Cardiac fibroblast (primary cell): ENCODE results near the gene FBXO5.
"Not testable (repeated sequence)": the region's sequence is repeated elsewhere in the genome, so short reads cannot be mapped to it uniquely, and the experiment has no call there.

Experiments
- DNase-seq, 2 donors: peaks; one replicate each; pipeline versions ENCODE4 v3.0.0 to v3.0.0-alpha.2; 2010; ENCODE audit warnings: low read depth in 2 of 2
- H3K4me3 ChIP-seq, 2 donors: replicated peaks in 1 of 2; 1 replicate in 1 of 2; 2 replicates in 1 of 2; pipeline ENCODE4 v1.5.1; 2011; ENCODE audit warnings: low read depth in 2 of 2, low read length in 2 of 2, mild to moderate bottlenecking in 2 of 2, moderate library complexity in 1 of 2
- TF ChIP-seq, protein P1 (sequence below): IDR thresholded peaks from one replicate; pipeline ENCODE4 v1.5.1; 2011; ENCODE audit warnings: low read depth, mild to moderate bottlenecking, low read length, inconsistent platforms

Gene FBXO5

DNA sequence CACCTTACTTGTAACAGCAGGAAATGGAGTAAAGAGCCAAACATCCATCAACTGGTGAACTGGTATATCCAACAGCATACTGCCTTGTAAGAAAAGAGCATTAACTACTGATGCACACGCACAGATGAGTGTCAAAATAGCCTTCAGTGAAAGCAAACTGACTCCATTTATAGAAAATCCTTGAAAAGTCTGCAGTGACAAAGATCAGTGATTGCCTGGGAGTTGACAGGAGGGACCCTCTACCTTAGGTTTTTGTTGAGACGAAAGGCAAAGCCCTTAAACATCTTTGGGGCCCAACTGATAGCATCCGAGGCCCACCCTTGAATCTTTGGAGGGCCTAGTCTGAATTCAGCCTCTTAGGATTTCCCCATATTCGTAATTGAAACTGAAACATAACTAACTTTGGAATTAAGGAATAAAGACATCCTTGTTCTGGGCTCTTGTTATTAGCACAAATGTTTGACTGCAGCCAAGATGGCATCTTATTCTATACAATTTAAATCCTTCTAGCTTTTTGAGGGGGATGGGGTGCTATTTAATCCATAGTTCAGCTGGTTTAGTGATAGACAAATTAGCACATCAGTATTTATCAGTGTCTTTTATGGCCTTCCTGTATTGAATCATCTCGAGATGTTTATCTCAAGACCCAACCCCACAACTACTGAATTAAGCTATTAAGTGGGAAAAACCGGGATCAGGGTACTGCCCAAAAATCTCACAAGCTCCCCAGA is 13.0 kb downstream of the FBXO5 start:
- H3K4me3 ChIP-seq = no peak overlapping the region
- TF ChIP-seq, protein P1, sequence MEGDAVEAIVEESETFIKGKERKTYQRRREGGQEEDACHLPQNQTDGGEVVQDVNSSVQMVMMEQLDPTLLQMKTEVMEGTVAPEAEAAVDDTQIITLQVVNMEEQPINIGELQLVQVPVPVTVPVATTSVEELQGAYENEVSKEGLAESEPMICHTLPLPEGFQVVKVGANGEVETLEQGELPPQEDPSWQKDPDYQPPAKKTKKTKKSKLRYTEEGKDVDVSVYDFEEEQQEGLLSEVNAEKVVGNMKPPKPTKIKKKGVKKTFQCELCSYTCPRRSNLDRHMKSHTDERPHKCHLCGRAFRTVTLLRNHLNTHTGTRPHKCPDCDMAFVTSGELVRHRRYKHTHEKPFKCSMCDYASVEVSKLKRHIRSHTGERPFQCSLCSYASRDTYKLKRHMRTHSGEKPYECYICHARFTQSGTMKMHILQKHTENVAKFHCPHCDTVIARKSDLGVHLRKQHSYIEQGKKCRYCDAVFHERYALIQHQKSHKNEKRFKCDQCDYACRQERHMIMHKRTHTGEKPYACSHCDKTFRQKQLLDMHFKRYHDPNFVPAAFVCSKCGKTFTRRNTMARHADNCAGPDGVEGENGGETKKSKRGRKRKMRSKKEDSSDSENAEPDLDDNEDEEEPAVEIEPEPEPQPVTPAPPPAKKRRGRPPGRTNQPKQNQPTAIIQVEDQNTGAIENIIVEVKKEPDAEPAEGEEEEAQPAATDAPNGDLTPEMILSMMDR = no peak
- DNase-seq = no peak

DNA sequence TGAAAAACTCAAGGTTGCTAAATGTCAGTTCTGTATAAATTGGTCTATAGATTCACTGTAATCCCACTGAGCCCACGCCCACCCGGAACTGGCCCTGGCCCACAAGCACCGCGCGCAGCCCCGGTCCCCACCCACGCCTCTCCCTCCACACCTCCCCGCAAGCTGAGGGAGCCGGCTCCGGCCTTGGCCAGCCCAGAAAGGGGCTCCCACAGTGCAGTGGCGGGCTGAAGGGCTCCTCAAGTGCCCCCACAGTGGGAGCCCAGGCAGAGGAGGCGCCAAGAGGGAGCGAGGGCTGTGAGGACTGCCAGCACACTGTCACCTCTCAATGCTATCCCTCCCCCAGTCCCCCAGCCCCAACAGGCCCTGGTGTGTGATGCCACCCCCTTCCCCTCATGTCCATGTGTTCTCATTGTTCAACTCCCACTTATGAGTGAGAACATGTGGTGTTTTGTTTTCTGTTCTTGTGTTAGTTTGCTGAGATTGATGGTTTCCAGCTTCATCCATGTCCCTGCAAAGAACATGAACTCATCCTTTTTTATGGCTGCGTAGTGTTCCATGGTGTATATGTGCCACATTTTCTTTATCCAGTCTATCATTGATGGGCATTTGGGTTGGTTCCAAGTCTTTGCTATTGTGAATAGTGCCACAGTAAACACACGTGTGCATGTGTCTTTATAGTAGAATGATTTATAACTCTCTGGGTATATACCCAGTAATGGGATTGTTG is 16.5 kb downstream of the FBXO5 start:
- not testable (repeated sequence) for DNase-seq, H3K4me3 ChIP-seq

DNA sequence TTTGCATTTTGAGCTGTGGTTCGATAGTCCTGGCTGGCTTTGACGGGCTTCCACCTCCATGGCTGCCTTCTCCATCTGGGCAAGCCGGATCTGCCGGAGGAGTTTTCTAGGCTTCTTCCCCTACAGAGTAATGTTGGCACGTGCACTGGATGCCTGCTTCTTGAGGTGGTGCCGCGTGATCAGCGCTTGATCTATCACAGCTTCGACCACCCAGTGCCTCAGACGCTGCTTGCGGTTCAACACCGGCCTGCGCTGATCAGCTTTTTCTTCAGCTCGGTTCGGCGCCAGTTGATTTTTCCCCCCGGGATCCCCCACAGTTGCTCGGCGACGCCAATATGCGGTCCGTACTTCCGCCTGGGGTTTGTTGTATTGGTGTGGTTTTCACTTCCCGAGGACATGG is 23.5 kb downstream of the FBXO5 start:
- no peak for DNase-seq
- TF ChIP-seq, protein P1 = no peak
- no peak overlapping the region for H3K4me3 ChIP-seq

DNA sequence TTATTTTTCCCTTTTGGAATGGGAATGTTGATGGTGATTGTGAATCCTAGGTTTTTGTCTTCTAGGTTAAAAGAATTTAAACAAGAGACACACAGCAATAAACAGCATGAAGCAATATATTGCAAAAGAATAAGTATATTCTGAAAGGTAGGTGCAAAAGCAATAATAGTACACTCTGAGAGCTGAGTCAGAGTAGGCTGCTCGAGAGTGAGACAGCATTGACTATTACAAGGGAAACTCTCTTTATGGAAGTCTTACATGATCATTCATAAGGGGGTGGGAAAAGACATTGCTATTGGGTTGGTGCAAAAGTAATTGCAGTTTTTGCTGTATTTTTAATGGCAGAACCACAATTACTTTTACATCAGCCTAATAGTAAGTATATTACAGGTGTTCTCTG is 25.0 kb downstream of the FBXO5 start:
- peak in 1 of 2 donors; percentile 57 for DNase-seq
- no peak overlapping the region for H3K4me3 ChIP-seq
- TF ChIP-seq, protein P1 = no peak

DNA sequence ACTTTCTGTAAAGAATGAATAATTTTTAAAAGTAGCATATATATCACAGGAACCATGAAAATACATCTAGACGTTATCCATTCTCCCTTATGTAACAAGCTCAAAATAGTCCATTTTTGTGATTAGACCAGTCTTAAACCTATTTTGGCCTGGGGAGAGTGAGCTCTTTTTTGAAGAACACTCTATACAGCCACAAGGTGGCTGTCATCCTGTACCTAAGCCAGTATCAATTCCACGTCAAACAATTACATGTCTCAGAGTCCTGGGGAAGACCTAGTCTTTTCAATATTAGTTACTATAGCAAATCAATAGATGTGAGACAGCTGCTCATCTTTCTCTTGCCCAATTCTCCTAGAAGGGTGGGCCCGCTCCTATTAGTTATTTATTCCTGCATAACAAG is 28.4 kb downstream of the FBXO5 start:
- TF ChIP-seq, protein P1 = no peak
- H3K4me3 ChIP-seq = no peak overlapping the region
- no peak for DNase-seq

DNA sequence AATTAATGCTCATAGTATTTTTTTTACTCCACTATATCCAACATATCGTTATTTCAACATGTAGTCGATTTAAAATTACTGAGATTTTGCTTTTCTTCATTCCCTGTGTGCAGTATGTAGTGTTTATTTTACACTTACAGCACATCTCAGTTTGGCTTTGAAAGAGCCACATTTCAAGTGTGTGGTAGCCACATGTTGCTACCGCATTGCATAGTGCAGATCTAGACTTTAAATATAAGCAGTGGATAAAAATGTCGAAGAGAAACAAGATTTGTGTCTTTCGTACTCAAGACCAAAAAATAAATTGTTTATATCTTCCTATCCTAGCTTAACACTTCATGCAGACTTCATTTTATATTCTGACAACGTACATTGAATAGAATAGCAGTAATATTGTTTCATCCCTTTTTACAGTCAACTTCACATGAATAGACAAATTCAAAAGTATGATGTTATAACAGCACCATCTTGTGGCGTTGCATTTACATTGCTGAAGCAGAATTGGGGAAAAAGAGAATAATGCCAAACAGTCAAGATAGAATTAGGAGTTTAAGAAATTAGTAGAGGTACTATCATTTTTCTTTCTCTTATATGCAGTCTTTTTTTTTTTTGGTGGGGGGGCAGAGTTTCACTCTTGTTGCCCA is 29.9 kb downstream of the FBXO5 start:
- TF ChIP-seq, protein P1 = peak; percentile 57
- DNase-seq = peak; percentile 61 to 70
- no peak overlapping the region for H3K4me3 ChIP-seq

DNA sequence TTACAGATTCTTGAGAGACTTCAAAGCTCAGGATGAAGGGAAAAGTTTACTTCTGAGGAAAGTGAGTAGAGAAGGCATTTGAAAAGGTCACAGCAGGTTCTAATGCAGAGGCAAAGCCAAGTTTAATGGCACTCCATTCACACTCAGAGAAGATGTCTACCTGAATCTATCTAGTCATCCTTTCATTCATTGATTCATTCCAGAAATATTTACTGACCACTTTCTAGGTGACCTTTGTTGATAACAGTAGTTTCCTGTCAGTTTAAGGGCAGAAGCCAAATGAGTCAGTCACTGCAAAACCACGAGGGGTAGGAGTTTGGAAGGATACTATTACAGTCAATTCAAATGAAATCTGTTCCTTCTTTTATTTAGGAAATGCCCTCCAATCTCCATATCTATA is 30.8 kb downstream of the FBXO5 start:
- TF ChIP-seq, protein P1 = no peak
- no peak overlapping the region for H3K4me3 ChIP-seq

More for the DNA sequence above, 30.8 kb downstream of the FBXO5 start:
- DNase-seq = peak; percentile 20 to 42
